HepG2 (cell line): ENCODE measurements around the gene RHOT2. TPM values are rescaled to one million over a fixed set of nuclear protein-coding genes. Genes with fewer than 3 reads are reported as not detected.
A peak's percentile ranks its signal among the peaks of the same experiment; 100 is the strongest.

Source experiments
- ARHGAP35 ChIP-seq: sonication (generic); formaldehyde crosslinking; IDR thresholded peaks from 2 replicates; pipeline ENCODE4 v1.9.0; 2022; ENCODE audit warnings: mild to moderate bottlenecking, inconsistent platforms, moderate library complexity, missing genetic modification reagents, borderline replicate concordance
- HDAC6 ChIP-seq: fragments of 200-600 bp; sonication (generic); IDR thresholded peaks from 2 replicates; pipeline ENCODE4 v1.7.0; 2017; ENCODE audit warnings: mild to moderate bottlenecking, antibody characterized with exemption, low read length, low read depth
- HNF4A ChIP-seq: sonication (generic); formaldehyde crosslinking; IDR thresholded peaks from 2 replicates; pipeline ENCODE4 v1.4.0; 2020; ENCODE audit warnings: missing genetic modification reagents
- MYNN ChIP-seq: sonication (generic); formaldehyde crosslinking; IDR thresholded peaks from 2 replicates; pipeline ENCODE4 v1.4.0; 2020; ENCODE audit warnings: mild to moderate bottlenecking, low read depth, missing genetic modification reagents
- PITX1 ChIP-seq: sonication (generic); formaldehyde crosslinking; IDR thresholded peaks from 2 replicates; pipeline ENCODE4 v1.5.1; 2020; ENCODE audit warnings: mild to moderate bottlenecking, missing genetic modification reagents
- REPIN1 ChIP-seq: sonication (generic); formaldehyde crosslinking; IDR thresholded peaks from 2 replicates; pipeline ENCODE4 v1.8.0; 2022; ENCODE audit warnings: missing genetic modification reagents, low read depth, mild to moderate bottlenecking, borderline replicate concordance
- SAFB2 ChIP-seq: sonication (generic); formaldehyde crosslinking; IDR thresholded peaks from 2 replicates; pipeline ENCODE4 v1.5.1; 2020; ENCODE audit warnings: missing genetic modification reagents, low read depth, mild to moderate bottlenecking, borderline replicate concordance
- SSRP1 ChIP-seq: IDR thresholded peaks from 2 replicates; pipeline ENCODE4 v1.6.1; 2016; ENCODE audit warnings: control low read depth
- TCF12 ChIP-seq, 2 experiments: fragments of 450-650 bp in 1 of 2; sonication (generic) in 1 of 2; formaldehyde crosslinking in 1 of 2; IDR thresholded peaks; 2 replicates each; pipeline versions ENCODE4 v1.6.1 to v1.8.0; 2017 to 2022; ENCODE audit warnings: antibody characterized with exemption in 1 of 2, mild to moderate bottlenecking in 1 of 2, missing genetic modification reagents in 1 of 2, moderate library complexity in 1 of 2
- ZBTB21 ChIP-seq: sonication (generic); formaldehyde crosslinking; IDR thresholded peaks from 2 replicates; pipeline ENCODE4 v1.4.0; 2020; ENCODE audit warnings: missing genetic modification reagents
- ZBTB42 ChIP-seq: sonication (generic); formaldehyde crosslinking; IDR thresholded peaks from 2 replicates; pipeline ENCODE4 v1.5.0; 2020; ENCODE audit warnings: mild to moderate bottlenecking, missing genetic modification reagents
- ZNF263 ChIP-seq: sonication (generic); formaldehyde crosslinking; IDR thresholded peaks from 2 replicates; pipeline ENCODE4 v1.4.0; 2020; ENCODE audit warnings: missing genetic modification reagents
- ZNF337 ChIP-seq: sonication (generic); formaldehyde crosslinking; IDR thresholded peaks from 2 replicates; pipeline ENCODE4 v1.5.1; 2020; ENCODE audit warnings: missing genetic modification reagents, low read depth, mild to moderate bottlenecking, borderline replicate concordance
- ZNF543 ChIP-seq: sonication (generic); formaldehyde crosslinking; IDR thresholded peaks from 2 replicates; pipeline ENCODE4 v1.4.0; 2020; ENCODE audit warnings: mild to moderate bottlenecking, missing genetic modification reagents
- ZNF570 ChIP-seq: sonication (generic); formaldehyde crosslinking; IDR thresholded peaks from 2 replicates; pipeline ENCODE4 v1.4.0; 2020; ENCODE audit warnings: mild to moderate bottlenecking, missing genetic modification reagents, borderline replicate concordance
- ZNF709 ChIP-seq: sonication (generic); formaldehyde crosslinking; IDR thresholded peaks from 2 replicates; pipeline ENCODE4 v1.5.0; 2020; ENCODE audit warnings: mild to moderate bottlenecking, missing genetic modification reagents
- ZNF768 ChIP-seq: sonication (generic); formaldehyde crosslinking; IDR thresholded peaks from 2 replicates; pipeline ENCODE4 v1.4.0; 2020; ENCODE audit warnings: missing genetic modification reagents
- ZNF83 ChIP-seq: sonication (generic); formaldehyde crosslinking; IDR thresholded peaks from 2 replicates; pipeline ENCODE4 v1.4.0; 2020; ENCODE audit warnings: missing genetic modification reagents, mild to moderate bottlenecking, borderline replicate concordance
- polyA plus RNA-seq, 8 experiments: library from polyadenylated mRNA; depleted of rRNA in 3 of 8; stranded (reverse) in 7 of 8; unstranded in 1 of 8; fragments of >200 nt; fragmentation: Illumina TruSeq in 4 of 8; extraction: Trizol in 4 of 8; gene quantifications; 2 replicates each; pipeline versions ENCODE4 v1.2.1 to v1.2.3, GENCODE V29; 2011 to 2016; ENCODE audit warnings: low read depth in 4 of 8, missing spikeins in 1 of 8, mixed read lengths in 1 of 8; ENCODE audit not compliant: insufficient read depth in 1 of 8
- total RNA-seq, 5 experiments: library from RNA; depleted of rRNA; stranded (reverse); fragments of >200 nt; fragmentation: Illumina TruSeq; extraction: Trizol; gene quantifications; 2 replicates each; pipeline ENCODE4 v1.2.3, GENCODE V29; 2016; ENCODE audit warnings: low read depth in 1 of 5
- TF ChIP-seq, protein P1 (sequence below): sonication (generic); formaldehyde crosslinking; IDR thresholded peaks from 2 replicates; pipeline ENCODE4 v1.8.0; 2022; ENCODE audit warnings: low read depth, missing genetic modification reagents
- TF ChIP-seq, protein P2 (sequence below): sonication (generic); formaldehyde crosslinking; IDR thresholded peaks from 2 replicates; pipeline ENCODE4 v1.9.0; 2021; ENCODE audit warnings: missing genetic modification reagents, borderline replicate concordance
- TF ChIP-seq, protein P3 (sequence below): sonication (generic); formaldehyde crosslinking; conservative IDR thresholded peaks from 2 replicates; pipeline ENCODE4 v1.4.0; 2020; ENCODE audit warnings: missing genetic modification reagents
- TF ChIP-seq, protein P4 (sequence below): sonication (generic); formaldehyde crosslinking; conservative IDR thresholded peaks from 2 replicates; pipeline ENCODE4 v1.4.0; 2020; ENCODE audit warnings: missing genetic modification reagents

Gene RHOT2
- total and polyA plus RNA-seq, 2 of the 13 experiments (the other 11 are each of a cell fraction or from before 2014, with no cell fraction given): 63.6 to 76.9 TPM

DNA sequence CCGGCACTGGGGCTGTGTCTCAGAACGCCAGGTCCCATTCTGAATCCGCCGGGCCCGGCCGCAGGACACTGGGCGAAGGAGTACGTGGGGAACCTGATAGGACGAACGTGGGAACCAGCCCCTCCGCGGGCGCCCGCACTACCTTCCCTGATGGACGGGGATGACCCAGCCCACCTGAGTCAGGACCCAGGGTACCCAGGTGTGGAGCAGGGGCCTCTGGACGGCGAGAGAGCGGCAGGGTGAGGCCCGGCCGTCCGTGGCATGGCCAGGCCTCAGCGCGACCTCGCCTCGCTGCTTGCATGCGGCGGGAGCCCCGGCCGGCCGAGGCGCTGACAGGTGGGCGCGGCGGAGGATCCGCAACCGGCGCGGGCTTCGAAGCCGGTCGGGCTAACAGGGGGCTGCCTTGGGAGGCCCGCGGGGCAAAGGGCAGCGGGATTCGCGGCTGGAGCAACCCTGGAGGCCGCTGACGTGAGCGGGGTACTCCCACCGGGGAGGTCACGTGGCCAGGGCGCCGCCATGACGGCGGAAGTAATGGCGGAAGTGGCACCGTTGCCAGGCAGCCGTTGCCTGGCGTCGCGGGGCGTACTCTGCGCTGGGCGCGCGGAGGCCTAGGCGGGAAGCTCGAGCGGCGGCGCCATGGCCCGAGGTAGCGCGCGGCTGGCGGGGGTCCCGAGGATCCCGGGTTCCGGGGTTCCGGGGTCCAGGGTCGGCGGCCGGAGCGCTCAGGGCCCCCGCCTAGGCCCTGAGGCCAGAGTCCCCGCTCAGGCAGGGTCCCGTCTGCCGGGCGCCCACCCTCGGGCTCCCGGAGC is 18.9 kb upstream of the RHOT2 start, which contains the start of gene WDR90 (continued):
- TF ChIP-seq, protein P1, sequence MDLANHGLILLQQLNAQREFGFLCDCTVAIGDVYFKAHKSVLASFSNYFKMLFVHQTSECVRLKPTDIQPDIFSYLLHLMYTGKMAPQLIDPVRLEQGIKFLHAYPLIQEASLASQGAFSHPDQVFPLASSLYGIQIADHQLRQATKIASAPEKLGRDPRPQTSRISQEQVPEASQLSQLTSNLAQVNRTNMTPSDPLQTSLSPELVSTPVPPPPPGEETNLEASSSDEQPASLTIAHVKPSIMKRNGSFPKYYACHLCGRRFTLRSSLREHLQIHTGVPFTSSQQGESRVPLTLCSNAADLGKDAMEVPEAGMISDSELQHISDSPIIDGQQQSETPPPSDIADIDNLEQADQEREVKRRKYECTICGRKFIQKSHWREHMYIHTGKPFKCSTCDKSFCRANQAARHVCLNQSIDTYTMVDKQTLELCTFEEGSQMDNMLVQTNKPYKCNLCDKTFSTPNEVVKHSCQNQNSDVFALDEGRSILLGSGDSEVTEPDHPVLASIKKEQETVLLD (CRISPR knock-in tag): peak; percentile 85
- peak; percentile 72; the same call in 1 of the 2 replicates for TF ChIP-seq SAFB2 (CRISPR knock-in tag)
- TF ChIP-seq ZBTB42 (CRISPR knock-in tag): peak; percentile 67; the same call in 1 of the 2 replicates
- TF ChIP-seq, protein P2, sequence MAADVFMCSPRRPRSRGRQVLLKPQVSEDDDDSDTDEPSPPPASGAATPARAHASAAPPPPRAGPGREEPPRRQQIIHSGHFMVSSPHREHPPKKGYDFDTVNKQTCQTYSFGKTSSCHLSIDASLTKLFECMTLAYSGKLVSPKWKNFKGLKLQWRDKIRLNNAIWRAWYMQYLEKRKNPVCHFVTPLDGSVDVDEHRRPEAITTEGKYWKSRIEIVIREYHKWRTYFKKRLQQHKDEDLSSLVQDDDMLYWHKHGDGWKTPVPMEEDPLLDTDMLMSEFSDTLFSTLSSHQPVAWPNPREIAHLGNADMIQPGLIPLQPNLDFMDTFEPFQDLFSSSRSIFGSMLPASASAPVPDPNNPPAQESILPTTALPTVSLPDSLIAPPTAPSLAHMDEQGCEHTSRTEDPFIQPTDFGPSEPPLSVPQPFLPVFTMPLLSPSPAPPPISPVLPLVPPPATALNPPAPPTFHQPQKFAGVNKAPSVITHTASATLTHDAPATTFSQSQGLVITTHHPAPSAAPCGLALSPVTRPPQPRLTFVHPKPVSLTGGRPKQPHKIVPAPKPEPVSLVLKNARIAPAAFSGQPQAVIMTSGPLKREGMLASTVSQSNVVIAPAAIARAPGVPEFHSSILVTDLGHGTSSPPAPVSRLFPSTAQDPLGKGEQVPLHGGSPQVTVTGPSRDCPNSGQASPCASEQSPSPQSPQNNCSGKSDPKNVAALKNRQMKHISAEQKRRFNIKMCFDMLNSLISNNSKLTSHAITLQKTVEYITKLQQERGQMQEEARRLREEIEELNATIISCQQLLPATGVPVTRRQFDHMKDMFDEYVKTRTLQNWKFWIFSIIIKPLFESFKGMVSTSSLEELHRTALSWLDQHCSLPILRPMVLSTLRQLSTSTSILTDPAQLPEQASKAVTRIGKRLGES (CRISPR knock-in tag): no peak
- TF ChIP-seq ZNF543 (CRISPR knock-in tag): peak; percentile 54; the same call in 1 of the 2 replicates
- no peak for TF ChIP-seq TCF12 (IDR thresholded peaks at IDR 0.05)
- peak; percentile 80; the same call in 1 of the 2 replicates for TF ChIP-seq TCF12 (CRISPR knock-in tag; IDR thresholded peaks at IDR 0.05)
- no peak for TF ChIP-seq MYNN (CRISPR knock-in tag)
- TF ChIP-seq REPIN1 (CRISPR knock-in tag): peak; percentile 93
- TF ChIP-seq ZNF570 (CRISPR knock-in tag): no peak
- TF ChIP-seq ZNF83: no peak
- TF ChIP-seq, protein P3, sequence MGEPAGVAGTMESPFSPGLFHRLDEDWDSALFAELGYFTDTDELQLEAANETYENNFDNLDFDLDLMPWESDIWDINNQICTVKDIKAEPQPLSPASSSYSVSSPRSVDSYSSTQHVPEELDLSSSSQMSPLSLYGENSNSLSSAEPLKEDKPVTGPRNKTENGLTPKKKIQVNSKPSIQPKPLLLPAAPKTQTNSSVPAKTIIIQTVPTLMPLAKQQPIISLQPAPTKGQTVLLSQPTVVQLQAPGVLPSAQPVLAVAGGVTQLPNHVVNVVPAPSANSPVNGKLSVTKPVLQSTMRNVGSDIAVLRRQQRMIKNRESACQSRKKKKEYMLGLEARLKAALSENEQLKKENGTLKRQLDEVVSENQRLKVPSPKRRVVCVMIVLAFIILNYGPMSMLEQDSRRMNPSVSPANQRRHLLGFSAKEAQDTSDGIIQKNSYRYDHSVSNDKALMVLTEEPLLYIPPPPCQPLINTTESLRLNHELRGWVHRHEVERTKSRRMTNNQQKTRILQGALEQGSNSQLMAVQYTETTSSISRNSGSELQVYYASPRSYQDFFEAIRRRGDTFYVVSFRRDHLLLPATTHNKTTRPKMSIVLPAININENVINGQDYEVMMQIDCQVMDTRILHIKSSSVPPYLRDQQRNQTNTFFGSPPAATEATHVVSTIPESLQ (CRISPR knock-in tag): no peak
- TF ChIP-seq HDAC6: no peak
- peak; percentile 59; the same call in 1 of the 2 replicates for TF ChIP-seq PITX1 (CRISPR knock-in tag)
- peak; percentile 75; the same call in 1 of the 2 replicates for TF ChIP-seq ARHGAP35 (CRISPR knock-in tag)
- TF ChIP-seq ZBTB21: no peak
- TF ChIP-seq, protein P4, sequence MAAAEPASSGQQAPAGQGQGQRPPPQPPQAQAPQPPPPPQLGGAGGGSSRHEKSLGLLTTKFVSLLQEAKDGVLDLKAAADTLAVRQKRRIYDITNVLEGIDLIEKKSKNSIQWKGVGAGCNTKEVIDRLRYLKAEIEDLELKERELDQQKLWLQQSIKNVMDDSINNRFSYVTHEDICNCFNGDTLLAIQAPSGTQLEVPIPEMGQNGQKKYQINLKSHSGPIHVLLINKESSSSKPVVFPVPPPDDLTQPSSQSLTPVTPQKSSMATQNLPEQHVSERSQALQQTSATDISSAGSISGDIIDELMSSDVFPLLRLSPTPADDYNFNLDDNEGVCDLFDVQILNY (CRISPR knock-in tag): peak; percentile 92
- no peak for TF ChIP-seq SSRP1 (CRISPR knock-in tag)
- peak; percentile 69; the same call in 1 of the 2 replicates for TF ChIP-seq ZNF768
- peak; percentile 78 for TF ChIP-seq HNF4A (CRISPR knock-in tag)
- TF ChIP-seq ZNF263: peak; percentile 63; the same call in 1 of the 2 replicates
- TF ChIP-seq ZNF709: no peak
- 0 out of 2 replicates have a peak, but pooled peaks have one; percentile 43 for TF ChIP-seq ZNF337 (CRISPR knock-in tag)
